HG03460 (cell line): ENCODE results near the gene SPINK7.
"Not testable (repeated sequence)": the region's sequence is repeated elsewhere in the genome, so short reads cannot be mapped to it uniquely, and the experiment has no call there.

Experiments
- ATAC-seq: cut with Tn5 transposase; IDR thresholded peaks from one replicate; pipeline ENCODE4 v1.9.1; 2021; ENCODE audit not compliant: unreplicated experiment

Gene SPINK7

GRCh38 chr5:148312153-148312552 lies at the start of gene SPINK7:
SPINK7 (plus strand) TSS chr5:148312423; CDS start chr5:148312484, 61 bp downstream.
- no peak for ATAC-seq

- ATAC-seq, result no peak
Measured at GRCh38 chr5:148267962-148268361, 44.3 kb upstream of the SPINK7 start.

DNA sequence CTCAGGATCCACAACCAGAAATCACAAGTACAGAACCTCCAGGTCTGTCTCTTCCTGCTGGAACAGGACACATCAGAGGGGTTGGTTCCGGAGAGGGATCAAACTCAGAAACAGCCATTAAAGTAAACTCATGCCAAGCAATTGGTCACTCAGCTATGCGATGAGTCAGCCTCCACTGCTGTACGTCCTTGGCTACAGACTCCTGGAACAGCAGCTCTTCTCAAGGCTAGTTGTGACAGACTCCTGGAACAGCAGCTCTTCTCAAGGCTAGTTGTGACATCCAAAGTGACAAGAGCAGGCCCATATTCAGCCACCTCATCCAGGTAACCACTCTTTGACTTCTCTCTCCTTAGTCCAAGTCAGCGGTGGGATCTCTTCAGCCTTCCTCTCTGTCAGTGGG lies 43.7 kb upstream of the SPINK7 start, which contains the start of gene SPINK13:
Gene SPINK13, plus strand, starts transcription at position 229 of the 400 bp plus-strand sequence. CDS start 1,279 bp downstream, outside the sequence.
- ATAC-seq, result no peak

GRCh38 chr5:148275129-148275528 lies 37.1 kb upstream of the SPINK7 start:
- ATAC-seq, result not testable (repeated sequence)

DNA sequence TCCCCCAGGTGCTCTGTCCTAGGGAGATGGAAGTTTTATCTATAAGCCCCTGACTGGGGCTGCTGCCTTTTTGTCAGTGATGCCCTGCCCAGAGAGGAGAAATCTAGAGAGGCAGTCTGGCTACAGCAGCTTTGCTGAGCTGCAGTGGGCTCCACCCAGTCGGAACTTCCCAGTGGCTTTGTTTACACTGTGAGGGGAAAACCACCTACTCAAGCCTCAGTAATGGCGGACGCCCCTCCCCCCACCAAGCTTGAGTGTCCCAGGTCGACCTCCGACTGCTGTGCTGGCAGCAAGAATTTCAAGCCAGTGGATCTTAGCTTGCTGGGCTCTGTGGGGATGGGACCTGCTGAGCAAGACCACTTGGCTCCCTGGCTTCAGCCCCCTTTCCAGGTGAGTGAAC lies 31.3 kb upstream of the SPINK7 start:
- ATAC-seq, result not testable (repeated sequence)

- ATAC-seq, result not testable (repeated sequence)
Measured at GRCh38 chr5:148281336-148281735, 30.9 kb upstream of the SPINK7 start.

DNA sequence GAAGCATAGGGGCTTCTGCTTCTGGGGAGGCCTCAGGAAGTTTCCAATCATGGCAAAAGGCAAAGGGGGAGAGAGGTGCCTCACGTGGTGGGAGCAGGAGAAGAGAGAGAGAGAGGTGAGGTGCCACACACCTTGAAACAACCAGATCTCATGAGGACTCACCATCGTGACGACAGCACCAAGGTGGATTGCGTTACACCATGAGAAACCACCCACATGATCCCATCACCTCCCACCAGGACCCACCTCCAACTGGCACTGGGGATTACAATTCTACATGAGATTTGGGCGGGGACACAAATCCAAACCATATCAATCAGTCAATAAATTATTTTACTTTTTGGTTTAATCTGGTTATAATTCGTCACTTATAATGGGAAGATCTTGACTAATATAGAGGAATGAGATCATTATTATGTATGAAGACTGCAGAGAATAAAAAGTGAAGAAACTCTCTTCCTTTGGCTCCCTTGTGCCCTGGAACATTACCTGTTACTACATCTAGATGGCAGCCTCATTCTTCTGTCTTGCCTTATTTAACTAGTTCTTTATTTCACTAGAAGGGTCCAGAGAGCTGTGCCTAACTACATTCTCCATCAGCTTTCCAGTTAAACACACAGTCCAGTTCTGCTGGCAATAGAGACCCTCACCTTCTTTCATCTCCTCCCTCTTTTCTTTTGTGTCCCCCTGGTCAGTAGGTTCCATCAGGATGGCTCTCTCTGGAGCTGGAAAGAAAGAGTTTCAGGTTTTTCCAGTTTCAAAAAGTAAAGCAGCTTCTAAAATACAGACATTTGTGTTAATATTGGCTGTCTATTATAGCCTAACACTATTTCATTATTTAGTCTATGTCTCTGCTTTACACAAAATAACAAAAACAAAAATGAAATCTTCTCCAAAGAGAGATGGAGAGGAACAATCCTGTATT lies 21.7 kb upstream of the SPINK7 start:
- no peak for ATAC-seq

DNA sequence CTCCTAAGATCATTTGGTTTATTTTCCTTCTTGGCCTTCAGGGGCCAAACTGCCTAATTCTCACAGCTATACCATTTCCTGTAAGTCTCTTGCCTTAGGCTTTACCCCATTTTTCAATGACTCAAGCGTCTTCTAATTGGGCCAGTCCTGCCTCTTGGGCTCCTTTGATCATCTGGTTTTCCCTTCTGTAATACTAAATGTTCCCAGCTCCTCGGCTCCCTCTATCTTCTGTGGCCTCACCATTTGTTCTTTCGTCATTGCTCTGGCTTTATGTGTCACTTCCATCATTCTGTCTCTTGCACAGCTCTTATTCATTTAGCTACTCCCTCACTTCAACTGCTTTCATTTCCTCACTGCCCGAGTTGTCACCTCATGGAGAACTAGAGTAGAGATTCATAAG lies 14.5 kb upstream of the SPINK7 start:
- ATAC-seq, result no peak

GRCh38 chr5:148306446-148306845 lies 5.8 kb upstream of the SPINK7 start:
- ATAC-seq, result no peak

DNA sequence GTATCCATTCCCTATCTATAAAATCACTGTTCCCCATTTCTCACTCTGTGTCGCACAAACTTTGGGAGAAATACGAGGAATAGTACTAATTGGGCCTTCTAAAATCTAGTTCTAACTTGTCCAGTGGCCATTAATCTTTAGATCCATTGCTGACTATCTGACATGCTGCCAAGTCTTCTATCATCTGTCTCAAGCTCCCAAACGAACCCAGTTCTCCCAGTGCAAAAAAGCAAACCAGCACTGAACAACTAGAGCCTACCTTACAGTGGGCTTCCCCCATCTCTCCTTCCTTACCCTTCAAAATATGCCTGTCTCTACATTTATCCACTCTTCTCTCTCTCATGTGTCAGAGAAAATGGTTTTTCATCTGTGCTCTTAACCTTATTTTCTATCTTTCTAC lies 3.2 kb upstream of the SPINK7 start:
- ATAC-seq, result no peak

- ATAC-seq, result no peak
Measured at GRCh38 chr5:148309746-148310145, 2.5 kb upstream of the SPINK7 start.

- ATAC-seq, result no peak
Measured at GRCh38 chr5:148311484-148311883, 739 bp upstream of the SPINK7 start.

DNA sequence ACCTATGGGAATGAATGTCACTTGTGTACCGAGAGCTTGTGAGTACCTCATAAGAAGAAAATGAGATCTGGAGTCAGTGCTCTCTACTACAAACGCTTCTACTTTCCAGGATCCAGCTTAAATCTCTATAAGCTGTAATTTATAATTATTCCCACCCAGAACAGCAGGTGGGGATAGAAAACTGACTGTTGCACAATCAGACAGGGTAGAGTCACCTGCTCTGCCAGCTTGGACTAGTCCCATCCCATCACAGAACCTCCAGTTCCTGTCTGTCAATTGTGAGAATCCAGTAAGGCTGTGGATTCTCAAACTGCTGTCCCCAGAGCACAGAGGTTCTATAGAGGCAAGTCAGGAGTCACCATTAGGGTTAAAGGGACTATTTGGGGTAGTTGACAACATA lies 2.0 kb downstream of the SPINK7 start:
- no peak for ATAC-seq

GRCh38 chr5:148314731-148315130 lies 2.5 kb downstream of the SPINK7 start:
- ATAC-seq, result no peak

DNA sequence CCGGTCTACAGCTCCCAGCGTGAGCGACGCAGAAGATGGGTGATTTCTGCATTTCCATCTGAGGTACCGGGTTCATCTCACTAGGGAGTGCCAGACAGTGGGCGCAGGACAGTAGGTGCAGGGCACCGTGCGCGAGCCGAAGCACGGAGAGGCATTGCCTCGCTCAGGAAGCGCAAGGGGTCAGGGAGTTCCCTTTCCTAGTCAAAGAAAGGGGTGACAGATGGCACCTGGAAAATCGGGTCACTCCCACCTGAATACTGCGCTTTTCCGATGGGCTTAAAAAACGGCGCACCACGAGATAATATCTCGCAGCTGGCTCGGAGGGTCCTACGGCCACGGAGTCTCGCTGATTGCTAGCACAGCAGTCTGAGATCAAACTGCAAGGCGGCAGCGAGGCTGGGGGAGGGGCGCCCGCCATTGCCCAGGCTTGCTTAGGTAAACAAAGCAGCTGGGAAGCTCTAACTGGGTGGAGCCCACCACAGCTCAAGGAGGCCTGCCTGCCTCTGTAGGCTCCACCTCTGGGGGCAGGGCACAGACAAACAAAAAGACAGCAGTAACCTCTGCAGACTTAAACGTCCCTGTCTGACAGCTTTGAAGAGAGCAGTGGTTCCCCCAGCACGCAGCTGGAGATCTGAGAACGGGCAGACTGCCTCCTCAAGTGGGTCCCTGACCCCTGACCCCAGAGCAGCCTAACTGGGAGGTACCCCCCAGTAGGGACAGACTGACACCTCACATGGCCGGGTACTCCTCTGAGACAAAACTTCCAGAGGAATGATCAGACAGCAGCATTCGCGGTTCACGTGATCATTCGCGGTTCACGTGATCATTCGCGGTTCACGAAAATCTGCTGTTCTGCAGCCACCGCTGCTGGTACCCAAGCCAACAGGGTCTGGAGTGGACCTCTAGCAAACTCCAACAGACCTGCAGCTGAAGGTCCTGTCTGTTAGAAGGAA lies 8.1 kb downstream of the SPINK7 start:
- ATAC-seq, result not testable (repeated sequence)

GRCh38 chr5:148333262-148333849 lies 21.1 kb downstream of the SPINK7 start:
- no peak for ATAC-seq

DNA sequence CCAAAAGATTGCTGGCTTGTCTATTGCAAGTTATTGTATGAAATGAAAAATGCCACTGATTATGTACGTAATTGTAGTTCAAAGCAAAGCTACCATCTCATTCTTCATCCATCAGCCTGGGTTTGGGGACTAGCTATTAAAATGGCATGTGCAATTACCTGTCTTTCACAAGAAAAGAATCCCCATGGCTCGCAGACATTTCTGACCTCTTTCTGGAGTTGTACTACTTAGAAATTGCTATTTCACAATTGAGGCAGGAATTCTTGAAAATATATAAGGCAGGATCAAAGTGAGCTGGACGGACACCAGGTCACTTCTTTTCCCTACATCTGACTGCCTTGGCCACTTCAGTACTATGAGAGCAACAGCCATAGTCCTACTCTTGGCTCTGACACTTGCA lies 23.0 kb downstream of the SPINK7 start, which contains the start of gene SPINK9:
Gene SPINK9, plus strand, starts transcription at position 301 of the 400 bp plus-strand sequence. Its CDS starts 55 bp downstream, at position 356.
- no peak for ATAC-seq

GRCh38 chr5:148336704-148337435 lies 24.6 kb downstream of the SPINK7 start:
- peak; percentile 52 for ATAC-seq

- no peak for ATAC-seq
Measured at GRCh38 chr5:148342371-148343045, 30.3 kb downstream of the SPINK7 start.

GRCh38 chr5:148343046-148343407 lies 30.8 kb downstream of the SPINK7 start:
- ATAC-seq, result no peak
